Measurements from ENCODE around the gene NGEF.

GRCh38 chr2:232863996-232864395 is 149.1 kb downstream of the NGEF start:
- TF ChIP-seq TAF1 (IDR thresholded peaks at IDR 0.05; ENCODE audit: borderline replicate concordance, insufficient read depth, low read length) (no peak), POLR2AphosphoS5 (IDR thresholded peaks at IDR 0.05; ENCODE audit: low read depth, low read length) (no peak)
